Measurements from ENCODE around the gene ANKRD13B.

ANKRD13B gene

DNA sequence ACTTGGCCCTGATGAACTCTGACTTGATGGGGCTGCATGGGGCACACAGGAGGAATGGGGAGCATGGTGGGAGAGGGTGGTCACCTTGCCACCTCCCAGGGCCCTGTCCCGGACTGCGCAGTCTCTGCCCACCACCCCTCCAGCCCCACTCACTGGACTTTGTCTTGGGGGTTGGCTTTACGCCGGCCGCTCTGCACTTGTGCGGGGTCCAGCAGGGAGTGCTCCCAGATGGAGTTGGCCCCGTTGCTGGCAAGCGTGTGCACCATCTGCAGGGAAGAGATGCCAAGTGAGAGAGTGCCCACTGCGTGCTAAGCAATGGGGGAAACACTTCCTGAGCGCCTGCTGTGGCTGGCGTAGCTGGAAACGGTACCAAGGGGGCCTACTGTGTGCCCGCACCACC lies 10.2 kb upstream of the ANKRD13B start:
- no peak for DNase-seq

DNA sequence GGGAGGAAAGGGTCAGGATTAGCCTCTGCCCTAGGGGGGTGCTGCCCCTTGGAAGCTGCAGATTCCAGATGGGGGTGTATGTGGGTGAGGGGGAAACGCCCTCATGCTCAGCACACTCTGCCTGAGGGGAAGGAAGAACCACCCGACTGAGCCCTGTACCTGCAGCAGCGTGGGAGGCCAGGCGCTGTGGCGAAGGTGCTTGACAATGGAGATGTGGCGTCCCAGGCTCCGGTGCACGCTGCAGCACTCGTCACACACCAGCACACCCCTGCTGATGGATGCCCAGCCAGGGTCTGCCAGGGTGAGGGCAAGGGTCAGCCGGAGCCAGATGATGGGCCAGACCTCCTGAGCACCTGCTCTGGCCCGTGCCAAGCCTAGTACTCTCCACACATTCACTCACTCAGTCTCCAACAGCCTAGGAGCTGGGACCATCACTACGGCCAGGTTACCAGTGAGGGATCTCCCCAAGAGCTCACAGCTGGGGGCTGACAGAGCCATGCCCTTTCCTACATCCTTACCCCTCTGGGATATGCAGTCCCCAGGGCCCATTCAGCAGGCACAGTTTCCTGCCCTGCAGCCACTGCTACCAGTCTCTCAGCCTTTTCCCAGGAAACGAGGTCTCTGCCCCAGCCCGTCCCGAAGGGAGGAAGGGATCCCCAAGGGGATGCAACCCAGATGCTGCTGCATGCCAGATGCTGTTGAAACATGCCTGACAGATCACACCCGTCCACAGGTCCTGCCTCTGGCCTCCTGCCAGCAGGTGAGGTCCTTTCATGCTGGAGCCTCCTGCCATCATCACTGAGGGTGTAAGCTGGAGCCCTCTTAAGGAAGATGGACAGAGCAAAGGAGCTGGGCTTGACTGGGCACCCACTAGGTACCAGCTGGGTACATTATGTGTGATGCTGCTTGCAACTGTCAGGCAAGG lies 9.3 kb upstream of the ANKRD13B start:
- DNase-seq: no peak

DNA sequence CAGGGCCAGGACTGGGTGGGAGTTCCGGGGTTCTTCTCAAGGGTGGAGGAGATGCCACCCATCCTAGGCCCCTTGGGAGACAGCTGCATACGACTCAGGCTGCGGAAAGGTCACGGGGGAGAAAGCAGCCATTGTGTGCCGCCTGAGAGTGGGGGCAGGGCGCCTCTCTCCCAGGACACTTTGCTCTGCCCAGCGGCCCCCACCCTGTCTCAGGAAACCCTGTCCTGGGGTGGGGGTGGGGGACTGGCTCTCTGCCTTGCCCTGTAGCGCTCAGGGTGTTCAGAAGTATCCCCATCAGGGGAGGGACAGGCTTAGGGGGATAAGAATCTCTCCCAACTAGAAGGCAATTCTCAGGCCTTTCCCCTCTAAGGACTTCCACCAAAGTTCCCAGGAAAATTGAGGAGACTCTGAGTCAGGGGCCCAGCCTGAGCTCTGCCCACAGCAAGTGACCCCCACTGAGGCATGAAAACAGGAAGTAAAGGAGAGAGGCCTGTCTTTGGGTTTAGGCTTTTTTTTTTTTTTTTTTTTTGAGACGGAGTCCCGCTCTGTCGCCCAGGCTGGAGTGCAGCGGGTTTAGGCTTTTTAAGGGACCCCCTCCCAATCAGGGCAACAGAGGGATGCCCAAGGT lies 8.4 kb upstream of the ANKRD13B start:
- no peak for DNase-seq

DNA sequence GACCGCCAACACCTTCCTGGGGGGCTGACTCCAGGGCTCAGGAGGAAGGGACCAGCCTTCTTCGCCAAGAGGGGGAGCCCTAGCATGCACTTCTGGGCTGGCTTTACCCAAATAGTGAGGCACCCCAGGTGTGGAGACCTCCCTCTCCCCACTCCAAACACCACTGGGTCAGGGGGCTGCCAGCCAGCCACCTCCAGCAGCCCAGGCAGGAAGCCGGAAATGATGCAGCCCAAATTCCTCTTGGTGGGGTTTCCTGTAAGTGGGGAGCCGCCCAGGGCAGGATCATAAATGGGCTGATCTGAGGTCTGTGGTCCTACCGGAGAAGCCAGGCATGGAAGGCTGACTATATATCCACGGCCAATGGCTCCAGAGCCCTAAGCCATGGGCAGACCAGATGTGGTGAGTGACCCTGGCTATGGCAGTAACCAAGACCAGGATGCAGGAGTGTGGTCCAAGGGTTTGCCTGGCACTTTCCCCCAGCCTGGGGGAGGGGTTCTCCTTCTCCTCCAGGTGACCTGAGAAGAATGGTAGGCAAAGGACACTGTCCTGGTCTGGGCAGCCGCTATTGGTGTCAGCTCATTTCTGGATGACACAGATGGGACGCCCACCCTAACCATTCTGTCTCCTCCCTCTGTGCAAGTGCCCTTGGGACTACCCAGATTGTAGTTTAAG lies 7.7 kb upstream of the ANKRD13B start:
- DNase-seq: no peak

DNA sequence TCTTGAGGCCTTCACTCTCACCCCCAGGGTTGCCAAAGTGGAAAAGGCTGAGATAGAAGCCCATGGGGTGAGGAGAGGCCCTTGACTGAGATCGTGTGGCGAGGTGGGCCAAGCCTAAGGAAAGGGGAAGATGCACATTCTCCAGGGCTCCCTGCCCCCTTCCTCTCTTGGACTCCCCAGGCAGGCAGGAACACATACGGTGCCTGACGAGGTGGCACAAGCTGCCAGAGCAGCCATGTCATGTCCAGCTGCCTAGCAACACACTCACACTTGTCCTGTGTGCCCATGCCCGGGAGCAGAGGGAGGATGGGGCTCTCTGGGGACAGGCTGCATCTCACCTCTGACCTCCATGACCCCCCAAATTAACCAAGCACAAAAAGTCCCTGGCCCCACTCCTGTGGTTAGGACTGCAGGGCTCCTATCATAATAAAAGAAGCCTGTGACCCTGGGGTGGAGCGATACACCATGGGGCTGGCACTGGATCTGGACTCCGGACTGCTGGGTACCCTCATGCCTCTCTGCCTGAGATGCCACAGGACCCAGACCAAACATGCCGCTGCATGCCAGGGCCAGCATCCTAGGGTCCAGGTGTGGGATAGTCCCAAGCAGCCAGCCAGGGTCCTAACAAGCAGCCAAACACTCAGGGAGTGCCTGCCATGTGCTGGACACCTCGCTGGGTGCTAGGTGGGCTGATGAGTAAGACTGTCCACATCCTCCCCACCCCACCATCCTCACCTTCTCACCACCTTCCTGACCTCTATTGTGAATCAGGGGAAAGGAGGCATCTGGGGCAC lies 6.1 kb upstream of the ANKRD13B start:
- no peak for DNase-seq

DNA sequence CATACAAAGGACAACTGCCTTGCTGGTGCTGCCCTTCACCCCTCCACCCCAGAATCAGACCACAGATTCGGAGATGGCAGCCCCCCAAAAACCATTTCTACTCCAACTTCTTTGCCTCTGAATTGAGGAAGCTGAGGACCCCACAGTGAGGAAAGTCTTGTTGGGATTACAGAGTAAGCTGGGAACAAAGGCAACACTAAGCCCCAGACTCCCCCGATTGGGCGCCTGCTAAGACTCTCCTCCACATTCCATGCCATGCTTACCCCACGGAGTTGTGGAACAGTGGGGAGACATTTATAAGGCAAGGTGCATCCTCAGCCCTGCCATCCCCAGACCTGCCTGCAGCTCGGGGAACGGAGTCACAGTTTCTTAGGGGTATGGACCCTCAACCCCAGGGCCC lies 5.3 kb upstream of the ANKRD13B start:
- no peak for DNase-seq

DNA sequence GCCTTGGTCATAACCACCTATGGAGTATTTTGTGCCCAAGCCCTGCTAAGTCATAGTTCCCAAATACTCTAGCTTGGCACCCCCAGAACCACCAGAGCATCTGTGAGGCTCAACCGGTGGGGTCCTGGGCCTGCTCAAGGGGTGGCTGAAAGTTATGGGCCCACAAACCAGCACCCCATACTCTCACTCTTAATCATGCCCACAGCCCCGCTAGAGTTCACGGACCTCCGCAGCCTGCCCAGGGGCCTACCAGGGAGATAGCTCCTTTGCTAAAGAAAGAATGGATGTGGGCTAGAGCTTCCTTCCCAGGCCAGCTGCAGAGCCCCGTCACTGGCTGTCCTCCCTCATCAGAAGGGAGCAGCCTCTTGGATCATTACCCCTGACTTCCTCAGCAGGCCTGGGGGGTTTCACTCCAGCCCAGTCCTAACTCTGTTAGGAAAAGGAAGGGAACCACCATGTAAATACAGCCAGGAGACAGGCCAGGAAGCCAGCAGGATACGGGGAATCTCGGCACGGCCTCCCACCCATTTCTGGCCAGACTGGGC lies 4.8 kb upstream of the ANKRD13B start:
- no peak for DNase-seq

DNA sequence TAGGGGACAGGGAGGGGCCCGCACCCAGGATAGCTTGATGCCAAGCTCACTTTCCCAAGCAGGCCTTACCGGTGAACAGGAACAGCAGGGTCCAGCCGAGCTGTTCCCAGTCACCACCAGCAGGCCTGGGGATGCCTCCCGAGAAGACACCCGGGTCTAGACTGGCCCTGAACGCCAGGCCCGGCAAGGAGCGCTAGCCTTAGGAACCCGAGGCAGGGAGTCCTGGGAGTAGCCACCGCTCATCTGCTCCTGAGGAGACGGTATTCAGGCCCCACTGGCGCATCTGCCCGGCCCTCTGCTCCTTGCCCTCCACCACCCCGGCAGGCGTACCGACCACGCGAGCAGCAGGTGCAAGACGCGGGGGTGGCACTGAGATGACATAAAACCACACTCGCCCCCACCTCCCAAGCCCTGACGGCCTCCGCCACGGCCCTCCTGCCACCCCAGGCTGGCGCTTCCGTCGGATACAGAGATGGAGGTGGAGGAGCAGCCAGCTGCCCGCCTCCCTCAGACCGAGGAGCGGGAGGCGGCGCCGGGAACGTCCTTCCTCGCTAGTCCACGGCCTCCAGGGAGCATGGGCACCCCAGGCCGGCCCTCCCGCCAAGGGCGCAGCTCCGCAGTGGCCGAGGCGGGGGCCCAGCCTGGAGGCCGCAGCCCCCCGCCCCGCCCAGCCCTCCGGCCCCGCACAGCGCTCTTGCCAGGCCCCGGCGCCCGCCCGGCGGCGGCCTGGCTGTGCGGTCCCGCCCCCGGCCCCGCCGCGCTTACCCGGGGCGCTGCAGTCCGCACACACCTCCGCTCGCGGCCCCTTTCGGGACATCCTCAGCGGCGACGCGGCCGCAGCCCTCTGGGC lies 4.1 kb upstream of the ANKRD13B start:
- DNase-seq: no peak

DNA sequence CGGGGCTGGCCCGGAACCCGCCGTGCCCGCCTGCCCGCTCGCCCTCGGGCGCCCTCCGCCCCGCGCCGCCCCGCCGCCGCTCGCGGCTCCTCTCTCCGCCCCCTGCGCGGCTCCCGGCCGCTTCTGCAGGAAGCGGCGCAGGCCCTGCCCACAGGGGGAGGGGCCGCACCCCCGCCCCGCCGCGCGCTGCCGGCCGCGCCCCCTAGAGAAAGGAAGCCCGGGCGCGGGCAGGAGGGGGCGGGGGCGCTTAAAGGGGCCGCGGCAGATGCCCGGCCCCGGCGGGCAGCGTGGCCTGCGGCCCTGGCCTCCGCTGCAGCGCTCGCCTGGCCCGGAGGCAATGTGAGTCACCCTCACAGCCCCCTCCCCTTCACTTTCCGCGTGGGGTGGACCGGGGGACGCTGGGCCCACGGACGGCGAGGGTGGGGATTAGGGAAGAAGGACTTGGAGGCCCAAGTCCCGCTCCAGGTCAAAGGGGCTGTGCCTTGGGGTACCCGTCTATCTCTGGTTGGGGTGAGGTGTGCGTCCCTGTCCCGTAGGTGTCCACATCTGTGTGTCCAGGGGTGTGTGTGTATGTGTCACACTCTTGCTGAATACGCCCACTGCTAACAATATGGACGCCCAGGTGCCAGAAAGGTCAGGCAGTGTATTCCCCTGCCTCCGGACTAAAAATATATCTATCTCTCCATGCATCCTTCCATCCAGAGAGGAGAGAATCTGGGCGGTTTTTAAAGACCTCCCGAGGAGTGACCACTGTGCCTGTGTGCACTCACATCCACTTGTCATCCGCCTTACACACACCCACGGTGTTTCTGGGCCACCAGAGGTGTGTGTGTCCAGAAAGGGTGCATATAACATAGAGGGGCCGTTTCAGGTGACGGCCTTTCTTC lies 3.2 kb upstream of the ANKRD13B start, which contains the start of gene GIT1:
Gene GIT1 (minus strand): TSS at position 125 of the 887 bp plus-strand sequence. CDS start 270 bp downstream, outside the sequence.
- DNase-seq: peak; percentile 72

DNA sequence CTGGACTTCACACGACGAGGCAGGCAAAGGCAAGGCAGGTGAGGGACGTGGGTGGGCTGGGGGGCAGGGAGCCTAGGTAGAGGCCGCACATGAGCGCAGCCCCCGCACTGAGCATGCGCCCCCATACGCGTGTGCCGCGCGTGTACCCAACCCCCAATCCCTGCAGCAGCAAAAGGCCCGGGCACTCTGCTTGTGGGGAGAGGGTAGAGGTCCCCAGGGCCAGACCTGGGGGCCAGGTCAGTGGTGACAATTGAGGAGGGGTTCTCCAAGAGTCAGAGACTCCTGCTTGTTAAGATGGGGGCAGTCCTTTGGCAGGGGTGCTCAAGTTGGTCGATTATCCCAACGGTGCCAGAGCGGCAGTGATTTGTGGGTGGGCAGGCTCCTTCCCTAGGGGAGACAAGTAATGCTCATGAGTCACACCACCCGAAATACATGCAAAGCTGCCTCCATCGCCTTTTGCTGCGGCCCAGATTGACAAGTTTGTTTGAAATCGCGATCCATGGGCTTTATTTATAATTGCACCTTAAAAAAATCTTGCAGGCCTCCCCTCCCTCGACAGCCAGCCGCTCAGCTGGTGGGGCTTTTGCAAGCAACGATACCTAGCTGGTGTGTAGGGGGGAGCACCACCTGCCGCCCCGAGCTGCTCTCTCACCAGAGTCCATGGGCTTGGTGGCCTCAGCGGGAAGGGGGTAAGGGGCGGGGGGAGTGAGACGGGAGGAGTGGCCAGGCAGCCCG lies 2.4 kb upstream of the ANKRD13B start:
- no peak for DNase-seq

DNA sequence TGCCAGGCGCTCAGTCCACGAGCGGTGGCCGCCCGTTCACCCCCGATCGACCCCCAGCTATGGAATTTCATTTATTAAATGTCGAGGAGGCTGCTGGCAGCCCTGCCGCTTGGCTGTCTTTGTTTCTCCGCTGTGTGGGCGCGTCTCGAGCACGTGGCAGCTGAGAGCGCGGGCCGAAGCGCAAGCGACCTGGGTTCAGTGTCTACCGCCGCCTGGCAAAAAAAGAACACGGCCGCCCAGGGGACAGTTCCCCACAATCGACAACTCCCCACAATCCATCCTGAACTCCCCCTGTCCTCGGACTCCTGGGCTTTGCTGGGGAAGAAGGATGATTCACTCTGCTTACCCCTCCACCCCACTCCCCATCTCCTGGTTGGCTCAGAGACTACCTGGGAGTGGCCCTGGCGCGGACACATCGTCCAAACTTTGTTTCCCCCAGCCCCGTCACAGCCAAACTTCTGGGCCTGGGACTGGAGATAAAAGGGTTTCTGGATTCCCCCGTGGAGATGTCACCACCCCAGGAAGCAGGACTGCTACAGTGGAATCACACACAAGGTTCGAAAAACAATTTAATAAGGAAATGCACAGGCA lies 1.7 kb upstream of the ANKRD13B start:
- no peak for DNase-seq

DNA sequence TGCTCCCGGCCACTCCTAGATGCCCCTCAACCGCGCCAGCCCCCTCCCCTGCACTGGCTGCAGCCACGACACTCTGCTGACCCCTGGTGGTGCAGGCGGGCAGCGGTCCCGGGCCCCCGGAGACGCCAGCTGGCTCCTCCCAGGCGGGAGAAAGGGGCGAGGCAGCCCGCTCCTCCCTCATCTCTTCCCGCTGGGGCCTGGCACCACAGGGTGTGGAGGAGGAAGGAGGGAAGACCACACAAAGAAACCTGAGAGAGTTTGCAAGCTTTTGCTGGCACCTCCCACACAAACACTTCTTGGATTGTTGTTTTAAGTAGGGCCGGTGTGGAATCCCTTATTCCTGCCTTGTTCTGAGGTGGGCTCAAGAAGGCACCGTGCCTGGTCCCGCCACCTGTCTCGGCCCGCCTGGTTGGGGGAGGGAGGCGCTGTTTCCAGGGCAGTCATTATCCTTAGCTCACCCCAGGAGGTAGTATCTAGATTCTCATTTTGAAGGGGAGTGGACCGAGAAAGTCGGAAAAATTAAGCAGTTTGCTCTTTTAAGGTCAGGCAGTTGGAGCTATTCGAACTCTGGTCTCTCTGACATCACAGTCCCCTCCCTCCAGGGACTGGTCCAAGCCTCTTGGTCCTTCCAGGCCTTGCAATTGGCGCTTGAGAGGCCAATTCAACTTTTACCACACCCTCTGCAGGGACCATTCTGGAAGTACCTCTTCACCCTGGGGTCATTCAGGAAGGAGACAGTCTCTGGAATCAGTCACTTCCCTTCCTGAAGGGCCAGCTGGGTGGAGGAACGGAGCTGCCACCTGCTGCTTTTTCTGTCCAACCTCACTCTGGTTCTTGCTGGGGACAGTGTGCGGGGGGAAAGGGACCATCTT lies 959 bp upstream of the ANKRD13B start:
- DNase-seq: peak; percentile 64

DNA sequence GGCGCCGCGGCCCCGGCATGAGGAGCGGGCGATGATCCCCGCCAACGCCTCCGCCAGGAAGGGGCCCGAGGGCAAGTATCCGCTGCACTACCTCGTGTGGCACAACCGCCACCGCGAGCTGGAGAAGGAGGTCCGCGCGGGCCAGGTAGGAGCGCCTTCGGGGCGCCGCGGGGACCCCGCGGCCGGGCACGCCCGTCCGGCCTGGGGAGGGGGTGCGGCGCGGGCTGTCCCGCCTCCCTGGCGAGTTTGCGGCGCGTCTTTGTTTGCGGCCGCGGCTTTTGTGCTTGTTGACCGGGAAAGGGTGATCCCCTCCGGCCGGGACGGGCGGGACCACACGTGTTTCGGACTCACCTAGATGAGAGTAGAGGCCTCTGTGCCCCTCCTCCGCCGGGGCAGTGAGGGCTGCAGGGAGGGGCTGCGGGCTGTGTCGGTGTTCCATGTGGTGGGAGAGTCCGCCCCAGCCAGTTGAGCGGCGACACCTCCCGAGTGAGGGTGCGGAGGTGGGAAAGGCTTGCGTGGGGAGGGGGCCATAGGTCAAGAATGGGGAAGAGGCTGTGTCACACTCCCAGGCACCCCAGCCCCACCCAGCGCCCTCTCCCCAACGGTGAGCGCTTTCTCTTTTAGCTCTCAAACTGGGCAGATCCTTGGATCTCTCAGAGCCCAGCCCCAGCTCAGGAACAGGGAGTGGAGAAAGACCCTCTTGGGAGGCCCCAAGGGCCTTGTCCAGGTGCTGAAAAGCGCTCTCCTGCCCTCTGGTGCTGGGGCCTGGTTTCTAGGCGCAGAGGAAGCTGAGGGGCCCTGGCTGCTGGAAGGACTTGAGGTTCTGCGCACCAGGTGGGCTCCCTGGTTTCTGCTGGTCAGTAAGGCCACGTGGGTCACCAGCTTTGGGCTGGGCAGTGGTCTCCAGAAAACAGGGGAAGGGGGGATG lies 923 bp downstream of the ANKRD13B start:
- no peak for DNase-seq

DNA sequence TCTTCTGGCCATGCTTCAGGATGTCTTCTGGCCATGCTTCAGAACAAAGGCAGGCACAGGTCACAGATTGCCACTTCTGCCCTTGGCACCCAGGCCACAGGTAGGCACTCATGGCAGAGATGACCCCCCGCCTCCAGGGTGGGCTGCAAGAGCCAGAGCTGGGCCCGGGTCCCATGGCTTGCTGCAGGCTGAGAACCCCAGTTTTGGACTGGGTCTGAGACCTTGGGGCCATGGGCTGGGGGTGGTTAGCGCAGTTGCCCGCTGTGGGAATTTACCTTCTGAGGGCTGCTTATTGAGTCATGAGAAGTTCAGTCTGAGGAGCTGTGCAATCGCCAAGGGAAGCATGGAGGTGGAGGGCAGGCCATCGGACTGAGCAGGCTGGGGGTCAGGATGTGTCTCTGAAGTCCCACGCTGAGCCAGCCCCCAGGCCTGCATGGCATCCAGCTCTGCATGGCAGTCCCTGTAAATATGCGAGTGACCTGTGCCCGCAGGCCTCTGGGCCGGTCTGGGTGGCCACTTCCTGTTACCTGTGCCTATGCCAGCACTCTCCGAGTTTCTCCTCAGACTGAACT lies 1.7 kb downstream of the ANKRD13B start:
- DNase-seq: no peak

DNA sequence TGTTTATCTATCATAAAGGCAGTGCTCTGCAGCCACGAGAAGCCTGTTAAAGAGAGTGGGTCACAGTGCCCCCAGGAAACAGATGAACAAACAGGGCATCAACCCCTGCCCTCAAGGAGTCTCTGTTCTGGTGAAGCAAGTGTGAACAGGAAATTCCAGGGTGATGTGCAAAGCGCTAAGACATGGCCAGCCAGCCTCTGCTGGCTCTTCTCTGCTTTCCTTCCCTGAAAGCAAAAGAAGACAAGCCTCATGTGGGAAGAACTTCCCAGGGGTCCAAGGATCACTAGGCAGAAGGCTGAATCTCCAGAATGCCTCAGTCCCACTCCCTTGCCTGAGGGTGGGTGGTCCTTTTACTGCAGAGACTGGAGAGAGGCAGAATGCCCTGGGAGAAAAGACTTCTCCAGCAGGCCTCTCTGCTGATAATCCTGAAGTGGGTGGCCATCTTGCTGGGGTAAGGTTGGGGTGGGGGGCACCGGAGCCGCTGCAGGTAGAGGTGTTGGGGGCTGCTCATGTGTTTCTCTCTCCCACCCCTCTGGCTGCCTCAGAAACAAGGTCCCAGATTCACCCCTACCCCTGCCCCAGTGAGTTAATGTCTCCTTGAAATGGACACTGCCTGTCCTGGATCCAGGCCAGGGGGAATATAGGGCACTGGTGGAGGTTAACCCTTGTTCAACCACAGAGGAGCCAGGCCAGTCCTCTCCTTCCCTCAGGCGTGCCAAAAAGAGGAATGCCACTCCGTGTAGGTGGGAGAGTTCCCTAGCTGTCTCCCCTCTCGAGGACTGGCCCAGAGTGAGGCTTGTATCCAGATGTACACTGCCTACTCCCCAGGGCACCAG lies 2.4 kb downstream of the ANKRD13B start:
- no peak for DNase-seq

All from effector CD8-positive, alpha-beta T cell (primary cell).